BLaER1 treated with 17β-estradiol and CSF1 and Interleukin-3, amounts not matched to agents 10 nM and 100 nM (cell line): ENCODE data around the gene WNT7A.
A peak's percentile ranks its signal among the peaks of the same experiment; 100 is the strongest.

Experiments used
- H3K27ac ChIP-seq, 11 experiments: shearing (Covaris generic); formaldehyde crosslinking; 2 replicates each; pipeline ENCODE4 v1.8.1; 2022
- H3K27me3 ChIP-seq, 11 experiments: shearing (Covaris generic); formaldehyde crosslinking; 2 replicates each; pipeline ENCODE4 v1.8.1; 2022
- H3K36me3 ChIP-seq, 11 experiments: shearing (Covaris generic); formaldehyde crosslinking; 2 replicates each; pipeline ENCODE4 v1.8.1; 2022
- H3K4me1 ChIP-seq, 10 experiments: shearing (Covaris generic); formaldehyde crosslinking; 2 replicates each; pipeline ENCODE4 v1.8.1; 2022
- H3K4me2 ChIP-seq, 11 experiments: shearing (Covaris generic); formaldehyde crosslinking; 2 replicates each; pipeline ENCODE4 v1.8.1; 2022
- H3K4me3 ChIP-seq, 10 experiments: shearing (Covaris generic); formaldehyde crosslinking; 2 replicates each; pipeline ENCODE4 v1.8.1; 2022
- H3K9ac ChIP-seq, 11 experiments: shearing (Covaris generic); formaldehyde crosslinking; 2 replicates each; pipeline ENCODE4 v1.8.1; 2022
- H3K9me3 ChIP-seq, 11 experiments: shearing (Covaris generic); formaldehyde crosslinking; replicated peaks in 1 of 11; 2 replicates each; pipeline ENCODE4 v1.8.1; 2022
- H4K20me1 ChIP-seq, 11 experiments: shearing (Covaris generic); formaldehyde crosslinking; 2 replicates each; pipeline ENCODE4 v1.8.1; 2022
- Cebpa-rat ChIP-seq, 11 experiments: shearing (Covaris generic); IDR thresholded peaks; 2 replicates each; pipeline ENCODE4 v1.8.1; 2022

WNT7A gene

GRCh38 chr3:13785351-13785750, 94.5 kb downstream of the WNT7A start:
- TF ChIP-seq Cebpa-rat (IDR thresholded peaks at IDR 0.05) = no peak
- no peak overlapping the region for H3K4me2 ChIP-seq
- peaks cover 0 to 5% (median 0%) of the 10 kb centered on the region in 11 experiments; a peak in 1 of 22 replicates for H3K27me3 ChIP-seq
- no peak overlapping the region for H3K9ac ChIP-seq
- peaks cover 0 to 13% (median 10%) of the 10 kb centered on the region in 10 experiments; a peak in 14 of 20 replicates for H3K4me1 ChIP-seq
- no peak overlapping the region for H3K27ac ChIP-seq
- no peaks in the 10 kb centered on the region; a peak in 1 of 22 replicates for H4K20me1 ChIP-seq
- no peaks in the 10 kb centered on the region for H3K9me3 ChIP-seq
- no peaks in the 10 kb centered on the region for H3K36me3 ChIP-seq
- no peak overlapping the region for H3K4me3 ChIP-seq

DNA sequence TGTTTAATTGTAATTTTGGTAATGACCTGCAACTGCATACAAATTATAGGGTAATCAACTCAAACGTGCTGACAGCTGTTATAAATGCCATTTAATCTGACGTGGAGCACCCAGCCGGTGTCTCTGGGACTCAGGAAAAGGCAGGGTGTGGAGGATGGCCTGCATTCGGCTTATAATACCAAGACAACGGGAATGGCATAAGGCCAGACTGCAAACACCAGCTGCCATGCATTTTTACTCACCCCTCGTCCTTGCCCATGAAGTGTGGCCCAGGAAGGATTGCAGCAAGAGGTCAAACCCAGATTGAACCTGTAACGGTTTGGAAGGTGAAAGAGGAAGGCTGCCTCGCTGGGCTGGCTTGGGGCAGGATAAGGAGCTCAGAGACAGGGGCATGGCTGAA, 96.4 kb downstream of the WNT7A start:
- Histone ChIP-seq H3K4me3 (no peak overlapping the region), H3K27ac (no peak overlapping the region), H3K4me2 (no peak overlapping the region), H3K36me3 (no peaks in the 10 kb centered on the region), H3K4me1 (peaks cover 0 to 16% (median 10%) of the 10 kb centered on the region in 10 experiments; a peak in 14 of 20 replicates), H3K9ac (no peak overlapping the region), H3K9me3 (no peaks in the 10 kb centered on the region), H4K20me1 (no peaks in the 10 kb centered on the region), H3K27me3 (peaks cover 0 to 5% (median 0%) of the 10 kb centered on the region in 11 experiments; a peak in 1 of 22 replicates)
- no peak for TF ChIP-seq Cebpa-rat (IDR thresholded peaks at IDR 0.05)

DNA sequence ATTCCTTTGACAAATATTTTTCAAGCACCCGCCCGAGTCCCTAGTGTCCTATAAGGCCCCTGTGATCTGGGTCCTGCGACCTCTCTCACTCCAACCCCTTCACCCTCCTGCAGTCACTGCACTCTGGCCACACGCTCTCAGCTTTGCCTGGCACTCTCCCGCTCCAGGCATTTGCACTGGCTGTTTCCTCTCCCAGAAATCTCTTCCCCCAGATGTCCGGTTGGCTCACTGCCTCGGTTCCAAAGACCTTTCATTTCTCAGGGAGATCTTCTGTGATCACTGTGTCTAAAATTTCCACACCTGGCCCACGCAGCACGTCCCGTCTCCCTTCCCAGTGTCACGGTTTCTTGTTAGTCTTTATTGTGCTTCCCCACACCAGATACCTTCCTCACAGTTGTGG, 97.4 kb downstream of the WNT7A start:
- H3K4me2 ChIP-seq = peak overlapping the region in 1 of 11 experiments; percentile 2; a peak in 1 of 22 replicates
- no peak overlapping the region for H3K9ac ChIP-seq
- no peak overlapping the region for H3K4me3 ChIP-seq
- H4K20me1 ChIP-seq = no peaks in the 10 kb centered on the region
- no peaks in the 10 kb centered on the region for H3K9me3 ChIP-seq
- peaks cover 0 to 16% (median 10%) of the 10 kb centered on the region in 10 experiments; a peak in 14 of 20 replicates for H3K4me1 ChIP-seq
- TF ChIP-seq Cebpa-rat (IDR thresholded peaks at IDR 0.05) = no peak
- peaks cover 0 to 5% (median 0%) of the 10 kb centered on the region in 11 experiments; a peak in 1 of 22 replicates for H3K27me3 ChIP-seq
- H3K27ac ChIP-seq = no peak overlapping the region
- H3K36me3 ChIP-seq = no peaks in the 10 kb centered on the region

GRCh38 chr3:13781417-13781816, 98.5 kb downstream of the WNT7A start:
- no peak overlapping the region for H3K9ac ChIP-seq
- peaks cover 0 to 5% (median 0%) of the 10 kb centered on the region in 11 experiments; a peak in 1 of 22 replicates for H3K27me3 ChIP-seq
- H3K9me3 ChIP-seq = no peaks in the 10 kb centered on the region
- H3K36me3 ChIP-seq = no peaks in the 10 kb centered on the region
- H3K4me2 ChIP-seq = peak overlapping the region in 8 of 11 experiments; percentile 23 to 72 (median 56); a peak in 14 of 22 replicates
- TF ChIP-seq Cebpa-rat (IDR thresholded peaks at IDR 0.05) = no peak
- H3K4me3 ChIP-seq = no peak overlapping the region
- no peak overlapping the region for H3K27ac ChIP-seq
- no peaks in the 10 kb centered on the region for H4K20me1 ChIP-seq
- H3K4me1 ChIP-seq = peaks cover 0 to 16% (median 10%) of the 10 kb centered on the region in 10 experiments; a peak in 14 of 20 replicates

- Histone ChIP-seq H3K27ac (no peak overlapping the region), H3K27me3 (peaks cover 0 to 5% (median 0%) of the 10 kb centered on the region in 11 experiments; a peak in 1 of 22 replicates), H4K20me1 (no peaks in the 10 kb centered on the region), H3K4me3 (no peak overlapping the region), H3K9me3 (no peaks in the 10 kb centered on the region), H3K4me1 (peaks cover 0 to 16% (median 10%) of the 10 kb centered on the region in 10 experiments; a peak in 14 of 20 replicates), H3K9ac (no peak overlapping the region), H3K36me3 (no peaks in the 10 kb centered on the region), H3K4me2 (peak overlapping the region in 9 of 11 experiments; percentile 23 to 72 (median 54); a peak in 17 of 22 replicates)
- no peak for TF ChIP-seq Cebpa-rat (IDR thresholded peaks at IDR 0.05)
These were observed 99.3 kb downstream of the WNT7A start for GRCh38 chr3:13780432-13781176.

DNA sequence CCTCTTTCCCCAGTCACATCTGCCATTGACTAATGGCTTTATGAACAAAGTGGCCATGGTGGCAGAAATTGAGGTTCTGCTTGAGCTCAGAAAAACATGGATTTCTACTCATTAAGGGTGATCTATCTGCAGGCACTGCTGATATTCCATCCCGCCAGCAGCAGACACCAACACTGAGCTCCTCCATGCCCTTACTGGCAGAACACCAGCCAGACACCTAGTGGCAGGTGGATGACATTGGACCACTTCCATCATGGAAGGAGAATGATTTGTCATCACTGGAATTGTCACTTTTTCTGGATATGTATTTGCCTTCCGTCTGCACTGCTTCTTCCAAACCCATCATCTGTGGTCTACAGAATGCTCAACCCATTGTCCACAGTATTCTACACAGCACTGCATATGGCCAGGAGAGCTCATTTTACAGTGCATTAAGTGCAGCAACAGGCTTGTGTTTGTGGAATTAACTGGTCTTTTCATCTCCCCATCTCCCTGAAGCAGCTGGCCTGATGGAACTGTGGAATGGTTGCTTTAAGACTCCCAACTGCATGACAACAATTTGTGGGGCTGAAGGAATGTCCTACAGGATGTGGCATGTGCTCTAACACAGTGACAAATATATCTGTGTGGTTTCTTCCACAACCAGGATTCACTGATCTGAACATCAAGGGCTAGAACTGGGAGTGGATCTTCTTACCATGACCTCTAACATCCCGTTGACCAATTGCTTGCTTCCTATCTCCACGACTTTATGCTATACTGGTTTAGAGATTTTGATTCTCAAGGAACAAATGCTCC, 103.4 kb downstream of the WNT7A start:
- Histone ChIP-seq H3K36me3 (no peaks in the 10 kb centered on the region), H3K27me3 (no peaks in the 10 kb centered on the region), H4K20me1 (no peaks in the 10 kb centered on the region), H3K9me3 (no peaks in the 10 kb centered on the region), H3K27ac (no peak overlapping the region), H3K9ac (no peak overlapping the region), H3K4me2 (no peak overlapping the region), H3K4me3 (no peak overlapping the region), H3K4me1 (peaks cover 0 to 19% (median 10%) of the 10 kb centered on the region in 10 experiments; a peak in 14 of 20 replicates)
- no peak for TF ChIP-seq Cebpa-rat (IDR thresholded peaks at IDR 0.05)

DNA sequence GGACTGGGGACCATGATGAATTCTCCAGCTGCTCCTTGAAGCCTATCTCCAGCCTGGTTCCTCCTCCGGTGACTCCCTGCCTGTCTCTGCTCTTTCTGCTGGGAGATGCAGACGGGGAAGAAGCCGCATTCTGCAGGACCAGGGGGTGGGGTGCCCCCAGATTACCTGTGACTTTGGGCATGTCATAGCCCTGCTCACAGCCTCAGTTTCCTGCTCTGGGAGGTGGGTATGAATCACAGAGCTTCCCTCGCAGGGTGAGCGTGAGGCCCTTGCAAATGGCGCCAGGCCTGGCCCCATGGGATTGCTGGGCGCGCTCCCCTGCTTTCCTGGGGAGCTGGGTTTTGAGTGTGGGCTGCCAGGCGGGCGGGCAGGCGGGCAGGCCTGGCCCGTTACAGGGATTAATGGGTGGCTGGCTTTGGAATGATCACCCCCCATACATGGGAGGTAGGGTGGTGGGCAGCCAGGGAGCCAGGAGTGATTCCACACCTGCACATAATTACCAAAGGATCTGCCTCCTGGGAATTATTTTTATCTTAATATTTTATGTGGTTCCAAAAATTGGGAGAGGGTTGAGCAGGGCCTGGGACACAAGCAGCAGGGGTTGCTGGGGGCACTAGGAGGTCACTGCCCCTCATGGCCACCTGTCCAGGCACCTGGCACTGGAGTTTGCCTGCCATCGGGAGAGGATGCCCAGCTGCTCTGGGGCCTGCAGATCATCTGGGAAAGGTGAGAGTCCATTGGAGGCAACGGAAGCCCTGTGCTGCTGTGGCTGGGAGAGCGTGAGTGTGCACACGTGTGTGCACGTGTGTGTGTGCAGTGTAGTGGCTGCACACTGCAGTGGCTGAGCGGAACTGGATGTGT, 106.8 kb downstream of the WNT7A start:
- peaks cover 14 to 37% (median 28%) of the 10 kb centered on the region in 10 experiments for H3K4me1 ChIP-seq
- peaks cover 0 to 2% (median 0%) of the 10 kb centered on the region in 11 experiments; a peak in 2 of 22 replicates for H4K20me1 ChIP-seq
- no peak overlapping the region for H3K27ac ChIP-seq
- TF ChIP-seq Cebpa-rat (IDR thresholded peaks at IDR 0.05) = no peak
- no peaks in the 10 kb centered on the region for H3K9me3 ChIP-seq
- no peak overlapping the region for H3K9ac ChIP-seq
- H3K27me3 ChIP-seq = no peaks in the 10 kb centered on the region
- H3K36me3 ChIP-seq = no peaks in the 10 kb centered on the region
- no peak overlapping the region for H3K4me3 ChIP-seq
- no peak overlapping the region for H3K4me2 ChIP-seq

GRCh38 chr3:13772321-13772745, 107.5 kb downstream of the WNT7A start:
- H4K20me1 ChIP-seq = peaks cover 0 to 4% (median 0%) of the 10 kb centered on the region in 11 experiments; a peak in 2 of 22 replicates
- H3K4me2 ChIP-seq = no peak overlapping the region
- no peaks in the 10 kb centered on the region for H3K27me3 ChIP-seq
- H3K27ac ChIP-seq = no peak overlapping the region
- no peak for TF ChIP-seq Cebpa-rat (IDR thresholded peaks at IDR 0.05)
- H3K9ac ChIP-seq = no peak overlapping the region
- H3K9me3 ChIP-seq = no peaks in the 10 kb centered on the region
- peaks cover 19 to 44% (median 36%) of the 10 kb centered on the region in 10 experiments for H3K4me1 ChIP-seq
- no peaks in the 10 kb centered on the region for H3K36me3 ChIP-seq
- H3K4me3 ChIP-seq = no peak overlapping the region
